Activated CD4-positive, CD25-positive, alpha-beta regulatory T cell treated with anti-CD3 and anti-CD28 coated beads, Interleukin-2, amount 50 U/mL, for 72 hours (primary cell): Measurements from ENCODE around the gene TRAPPC2L.
"Not testable (repeated sequence)": the region's sequence is repeated elsewhere in the genome, so short reads cannot be mapped to it uniquely, and the experiment has no call there.

Experiments used
- DNase-seq: peaks from one replicate; pipeline ENCODE4 v3.0.0; 2021

The TRAPPC2L gene

GRCh38 chr16:88894266-88894665 lies 37.3 kb downstream of the TRAPPC2L start:
- DNase-seq = not testable (repeated sequence)

- DNase-seq = no peak
These were observed 37.9 kb downstream of the TRAPPC2L start for GRCh38 chr16:88894681-88895300.

GRCh38 chr16:88895335-88895734 lies 38.4 kb downstream of the TRAPPC2L start:
- DNase-seq = no peak

- no peak for DNase-seq
These were observed 39.5 kb downstream of the TRAPPC2L start for GRCh38 chr16:88896238-88897070.

- no peak for DNase-seq
These were observed 40.9 kb downstream of the TRAPPC2L start for GRCh38 chr16:88897696-88898425.

- DNase-seq = no peak
These were observed 43.2 kb downstream of the TRAPPC2L start for GRCh38 chr16:88899901-88900661.

GRCh38 chr16:88900662-88901052 lies 43.7 kb downstream of the TRAPPC2L start:
- DNase-seq = no peak

- DNase-seq = no peak
These were observed 44.9 kb downstream of the TRAPPC2L start for GRCh38 chr16:88901718-88902337.

GRCh38 chr16:88902744-88903143 lies 45.8 kb downstream of the TRAPPC2L start:
- DNase-seq = no peak

- DNase-seq = no peak
These were observed 46.3 kb downstream of the TRAPPC2L start for GRCh38 chr16:88903267-88903666.

- no peak for DNase-seq
These were observed 47.9 kb downstream of the TRAPPC2L start for GRCh38 chr16:88904676-88905365.

- no peak for DNase-seq
These were observed 48.6 kb downstream of the TRAPPC2L start for GRCh38 chr16:88905563-88905962.

GRCh38 chr16:88906020-88906419 lies 49.1 kb downstream of the TRAPPC2L start:
- no peak for DNase-seq

GRCh38 chr16:88906535-88907105 lies 49.7 kb downstream of the TRAPPC2L start:
- DNase-seq = no peak

- DNase-seq = no peak
These were observed 50.8 kb downstream of the TRAPPC2L start for GRCh38 chr16:88907768-88908167.

GRCh38 chr16:88908307-88908706 lies 51.4 kb downstream of the TRAPPC2L start:
- no peak for DNase-seq

- no peak for DNase-seq
These were observed 52.7 kb downstream of the TRAPPC2L start for GRCh38 chr16:88909431-88910210.

- DNase-seq = no peak
These were observed 53.6 kb downstream of the TRAPPC2L start for GRCh38 chr16:88910284-88911135.

GRCh38 chr16:88911136-88911945 lies 54.4 kb downstream of the TRAPPC2L start:
- no peak for DNase-seq
